Panc1 (cell line): Measurements from ENCODE around the gene DVL1. TPM values are rescaled to one million over a fixed set of nuclear protein-coding genes. Genes with fewer than 3 reads are reported as not detected.

Experiments
- ATAC-seq: fragments of 200-7000 bp; cut with Tn5 transposase; 2 replicates; pipeline ENCODE4 v1.9.1; 2020; ENCODE audit warnings: mild to moderate bottlenecking, moderate library complexity
- BruUV-seq: library from RNA; stranded (reverse); fragments of 400-500 nt; replicated peaks from 2 replicates; lab custom pipeline; 2021; lab: Mats Ljungman, UMichigan
- CTCF ChIA-PET: fragments of 300-600 bp; sonication (Branson Sonifier 250); formaldehyde crosslinking; loops from one replicate; lab custom pipeline; 2022; ENCODE audit warnings: antibody characterized with exemption; lab: Charles Lee
- POLR2A ChIA-PET: fragments of 300-600 bp; sonication (Branson Sonifier 250); formaldehyde crosslinking; loops from one replicate; lab custom pipeline; 2022; ENCODE audit warnings: antibody characterized with exemption; lab: Charles Lee
- DNase-seq: peaks from one replicate; pipeline ENCODE4 v3.0.0-alpha.2; 2010; ENCODE audit warnings: low read depth, low spot score
- H3K27ac ChIP-seq: 2 replicates; pipeline ENCODE4 v1.5.1; 2011; ENCODE audit warnings: mild to moderate bottlenecking, low read length, inconsistent platforms
- H3K27me3 ChIP-seq: fragments of 200-500 bp; sonication (Bioruptor generic); 2 replicates; pipeline ENCODE4 v1.6.0; 2014; ENCODE audit warnings: low read length, inconsistent platforms; ENCODE audit not compliant: control insufficient read depth, insufficient read depth
- H3K36me3 ChIP-seq: fragments of 200-500 bp; sonication (Bioruptor generic); 2 replicates; pipeline ENCODE4 v1.5.1; 2014; ENCODE audit warnings: inconsistent platforms, mild to moderate bottlenecking, low read length, moderate library complexity; ENCODE audit not compliant: control insufficient read depth, insufficient read depth
- H3K4me1 ChIP-seq: 2 replicates; pipeline ENCODE4 v1.5.1; 2011; ENCODE audit warnings: inconsistent platforms, mild to moderate bottlenecking, low read length, moderate library complexity; ENCODE audit not compliant: control insufficient read depth, insufficient read depth
- H3K4me3 ChIP-seq, 2 experiments: 2 replicates each; pipeline ENCODE4 v1.5.1; 2011 to 2012; ENCODE audit warnings: low read depth in 2 of 2, low read length in 2 of 2, mild to moderate bottlenecking in 2 of 2, inconsistent platforms in 1 of 2, moderate library complexity in 1 of 2
- H3K9me3 ChIP-seq: fragments of 200-500 bp; sonication (Bioruptor generic); 2 replicates; pipeline ENCODE4 v1.5.1; 2014; ENCODE audit warnings: low read depth, mild to moderate bottlenecking, inconsistent platforms, low read length, moderate library complexity; ENCODE audit not compliant: control insufficient read depth, insufficient read depth
- CTCF ChIP-seq: fragments of 450-650 bp; IDR thresholded peaks from 2 replicates; pipeline ENCODE4 v1.5.1; 2017; ENCODE audit warnings: mild to moderate bottlenecking
- POLR2AphosphoS5 ChIP-seq: IDR thresholded peaks from 2 replicates; pipeline ENCODE4 v1.6.1; 2012; ENCODE audit warnings: mild to moderate bottlenecking, low read depth, low read length, moderate library complexity
- REST ChIP-seq, 2 experiments: IDR thresholded peaks; 2 replicates each; pipeline ENCODE4 v1.6.1; 2011 to 2012; ENCODE audit warnings: low read depth in 2 of 2, control low read depth in 1 of 2, low read length in 1 of 2, mild to moderate bottlenecking in 1 of 2, moderate library complexity in 1 of 2; ENCODE audit not compliant: insufficient read depth in 1 of 2
- SIN3A ChIP-seq: IDR thresholded peaks from 2 replicates; pipeline ENCODE4 v1.6.1; 2012; ENCODE audit warnings: low read depth, mild to moderate bottlenecking, low read length, moderate library complexity, borderline replicate concordance; ENCODE audit not compliant: insufficient read depth
- TCF7L2 ChIP-seq: IDR thresholded peaks from 2 replicates; pipeline ENCODE4 v1.6.1; 2011; ENCODE audit warnings: mild to moderate bottlenecking, low read depth, low read length, inconsistent platforms
- in situ Hi-C: cut with HindIII; loops from 2 replicates; pipeline ENCODE4 v1.10.0; 2016; ENCODE audit warnings: low sequenced_read_pairs, low pct_unique_long_range_greater_than_20kb
- intact Hi-C: fragments of 100-400 bp; cut with micrococcal nuclease; formaldehyde crosslinking; loops from one replicate; pipeline ENCODE4 v1.10.0; 2022; ENCODE audit not compliant: unreplicated experiment
- total RNA-seq: library from RNA; stranded (reverse); gene quantifications from one replicate; pipeline ENCODE4 v1.2.1, GENCODE V29; 2021; ENCODE audit not compliant: unreplicated experiment

The DVL1 gene
- total RNA-seq, 1 experiment from 2014 or later: 144 TPM

- peak overlapping the region; percentile 59 for H3K27ac ChIP-seq
- CTCF ChIA-PET: no interaction called here
- H3K27me3 ChIP-seq: no peaks in the 10 kb centered on the region
- TF ChIP-seq SIN3A (no peak), TCF7L2 (no peak), POLR2AphosphoS5 (no peak), CTCF (no peak)
- no peak for DNase-seq
- H3K4me3 ChIP-seq: no peak overlapping the region
- peaks cover 34% of the 10 kb centered on the region for H3K4me1 ChIP-seq
- in situ Hi-C loops: no loop called here
- POLR2A ChIA-PET: no interaction called here
- BruUV-seq: no TSS peak
- intact Hi-C loops: no loop called here
- H3K9me3 ChIP-seq: no peaks in the 10 kb centered on the region
- H3K36me3 ChIP-seq: no peaks in the 10 kb centered on the region; the same call in 1 of the 2 replicates
- ATAC-seq: no peak
These were observed 44.6 kb downstream of the DVL1 start for GRCh38 chr1:1304331-1305299.

- Histone ChIP-seq H3K27me3 (no peaks in the 10 kb centered on the region), H3K9me3 (no peaks in the 10 kb centered on the region), H3K27ac (no peak overlapping the region), H3K36me3 (no peaks in the 10 kb centered on the region; the same call in 1 of the 2 replicates), H3K4me1 (peaks cover 33% of the 10 kb centered on the region), H3K4me3 (no peak overlapping the region)
- ChIA-PET POLR2A (no interaction called here), CTCF (interaction anchor here (0.6 kb wide), 1 partner anchor 138 kb away, joined by 9 read pairs; no protein-coding TSS in a partner anchor)
- in situ Hi-C loops: no loop called here
- TF ChIP-seq SIN3A (no peak), REST (IDR thresholded peaks at IDR 0.05; ENCODE audit: insufficient read depth in 1 of 2, low read depth in 2 of 2, low read length in 1 of 2) (no peak), CTCF (no peak), TCF7L2 (no peak), POLR2AphosphoS5 (no peak)
- ATAC-seq: no peak
- no TSS peak for BruUV-seq
- no peak for DNase-seq
- intact Hi-C loops: no loop called here
These were observed 45.5 kb downstream of the DVL1 start for GRCh38 chr1:1303736-1304135.
